ENCODE results near the gene NPFFR1.
"Not testable (repeated sequence)": the region's sequence is repeated elsewhere in the genome, so short reads cannot be mapped to it uniquely, and the experiment has no call there.

NPFFR1 gene

GRCh38 chr10:70284542-70285475 lies 1.0 kb upstream of the NPFFR1 start:
- DNase-seq, result no peak

GRCh38 chr10:70283071-70283444 lies 746 bp downstream of the NPFFR1 start:
- DNase-seq, result no peak

- no peak for DNase-seq
Measured at GRCh38 chr10:70281609-70282008, 2.2 kb downstream of the NPFFR1 start.

GRCh38 chr10:70280099-70280498 lies 3.7 kb downstream of the NPFFR1 start:
- no peak for DNase-seq

GRCh38 chr10:70277396-70278030 lies 6.3 kb downstream of the NPFFR1 start:
- no peak for DNase-seq

- no peak for DNase-seq
Measured at GRCh38 chr10:70274643-70275042, 9.2 kb downstream of the NPFFR1 start.

GRCh38 chr10:70272925-70273316 lies 10.9 kb downstream of the NPFFR1 start:
- peak; percentile 54 for DNase-seq

- no peak for DNase-seq
Measured at GRCh38 chr10:70271996-70272924, 11.5 kb downstream of the NPFFR1 start.

- no peak for DNase-seq
Measured at GRCh38 chr10:70270952-70271351, 12.9 kb downstream of the NPFFR1 start.

- DNase-seq, result no peak
Measured at GRCh38 chr10:70269741-70270140, 14.1 kb downstream of the NPFFR1 start.

GRCh38 chr10:70268376-70268775 lies 15.4 kb downstream of the NPFFR1 start:
- DNase-seq, result no peak

GRCh38 chr10:70267161-70267933 lies 16.5 kb downstream of the NPFFR1 start:
- no peak for DNase-seq

- DNase-seq, result no peak
Measured at GRCh38 chr10:70266701-70267100, 17.1 kb downstream of the NPFFR1 start.

- DNase-seq, result no peak
Measured at GRCh38 chr10:70266056-70266455, 17.7 kb downstream of the NPFFR1 start.

- no peak for DNase-seq
Measured at GRCh38 chr10:70265032-70265689, 18.6 kb downstream of the NPFFR1 start.

- no peak for DNase-seq
Measured at GRCh38 chr10:70260734-70261133, 23.1 kb downstream of the NPFFR1 start.

GRCh38 chr10:70260259-70260658 lies 23.5 kb downstream of the NPFFR1 start:
- no peak for DNase-seq

GRCh38 chr10:70258216-70258615 lies 25.6 kb downstream of the NPFFR1 start:
- no peak for DNase-seq

GRCh38 chr10:70257816-70258215 lies 26.0 kb downstream of the NPFFR1 start:
- not testable (repeated sequence) for DNase-seq

GRCh38 chr10:70256463-70256862 lies 27.3 kb downstream of the NPFFR1 start:
- DNase-seq, result no peak

Data from CD4-positive, alpha-beta T cell treated with Interleukin-10 for 1 hour (primary cell).